ENCODE results near the gene PGGT1B.
A peak's percentile ranks its signal among the peaks of the same experiment; 100 is the strongest.

The PGGT1B gene

DNA sequence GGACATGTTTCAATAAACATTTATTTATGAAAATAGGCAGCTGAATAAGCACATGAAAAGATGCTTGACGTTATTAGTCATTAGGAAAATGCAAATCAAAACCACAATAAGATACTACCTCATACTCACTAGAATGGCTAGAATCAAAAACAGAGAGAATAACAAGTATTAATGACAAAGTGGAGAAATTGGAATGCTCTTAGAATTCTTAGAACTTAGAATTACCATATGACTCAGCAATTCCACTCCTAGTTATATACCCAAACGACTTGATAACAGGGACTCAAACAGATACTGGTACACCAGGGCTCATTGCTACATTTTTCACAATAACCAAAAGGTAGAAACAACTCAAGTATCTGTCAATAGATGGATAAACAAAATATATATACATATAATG, 77.9 kb downstream of the PGGT1B start:
- Histone ChIP-seq H3K79me2 (ENCODE audit: control insufficient read depth, insufficient read depth, low read length, unreplicated experiment) (no peaks in the 10 kb centered on the region), H3K4me1 (ENCODE audit: control insufficient read depth, insufficient read depth, low read length, unreplicated experiment) (no peaks in the 10 kb centered on the region), H3K36me3 (ENCODE audit: insufficient read depth, low read length) (no peaks in the 10 kb centered on the region), H2AFZ (ENCODE audit: low read length, unreplicated experiment) (no peak overlapping the region), H3K27ac (ENCODE audit: low read depth, low read length) (no peak overlapping the region), H3K4me3 (ENCODE audit: low read depth, low read length) (no peak overlapping the region), H3K27me3 (ENCODE audit: insufficient read depth, low read length) (peaks cover 37% of the 10 kb centered on the region)

DNA sequence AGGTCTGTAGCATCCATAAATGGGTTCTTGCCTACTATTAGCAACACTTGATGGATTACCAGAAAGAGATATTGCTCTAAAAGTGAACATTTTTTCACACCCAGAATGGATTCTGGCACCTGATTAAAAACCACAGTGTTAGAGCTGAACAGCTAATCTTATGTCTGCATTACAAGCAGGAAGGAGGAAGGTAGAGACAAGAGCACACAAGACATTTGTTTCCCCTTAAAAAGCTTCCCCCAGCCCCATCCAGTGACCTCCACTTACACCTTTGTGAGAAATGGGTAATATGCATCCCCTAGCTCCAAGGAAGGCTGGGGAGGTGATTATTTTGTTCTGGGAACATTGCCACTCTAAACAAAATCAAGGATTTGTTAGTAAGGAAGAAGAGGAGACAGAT, 80.9 kb downstream of the PGGT1B start:
- Histone ChIP-seq H3K27me3 (ENCODE audit: insufficient read depth, low read length) (peaks cover 66% of the 10 kb centered on the region), H3K36me3 (ENCODE audit: insufficient read depth, low read length) (no peaks in the 10 kb centered on the region), H2AFZ (ENCODE audit: low read length, unreplicated experiment) (no peak overlapping the region), H3K4me3 (ENCODE audit: low read depth, low read length) (no peak overlapping the region), H3K4me1 (ENCODE audit: control insufficient read depth, insufficient read depth, low read length, unreplicated experiment) (no peaks in the 10 kb centered on the region), H3K27ac (ENCODE audit: low read depth, low read length) (no peak overlapping the region), H3K79me2 (ENCODE audit: control insufficient read depth, insufficient read depth, low read length, unreplicated experiment) (no peaks in the 10 kb centered on the region)

DNA sequence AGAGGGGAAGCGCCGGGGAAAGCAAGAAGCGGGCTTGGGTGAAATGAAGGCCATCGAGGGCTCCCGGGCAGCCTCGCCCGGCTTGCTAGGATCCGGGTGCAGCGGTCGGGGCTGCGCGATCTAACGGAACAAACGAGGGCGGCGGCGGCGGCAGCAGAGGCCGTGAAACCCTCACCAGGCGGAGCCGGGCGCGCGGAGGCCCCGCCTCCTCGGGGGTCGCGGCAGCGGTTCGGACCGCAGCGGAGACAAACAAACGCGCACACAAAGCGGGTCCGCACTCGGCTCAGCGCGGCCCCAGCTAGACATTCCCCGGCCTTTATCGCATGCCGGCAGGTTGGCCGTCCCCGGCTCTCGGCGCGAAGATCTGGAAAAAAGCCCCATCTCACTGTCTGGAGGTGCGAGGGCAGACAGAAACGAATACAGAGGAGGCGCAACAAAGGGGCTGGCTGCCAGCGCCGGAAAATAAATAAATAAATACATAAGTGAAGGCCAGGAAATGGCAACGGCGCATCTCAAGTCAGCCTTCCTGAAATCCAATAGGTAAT, 82.4 kb downstream of the PGGT1B start:
- Histone ChIP-seq H3K36me3 (ENCODE audit: insufficient read depth, low read length) (no peaks in the 10 kb centered on the region), H3K79me2 (ENCODE audit: control insufficient read depth, insufficient read depth, low read length, unreplicated experiment) (no peaks in the 10 kb centered on the region), H3K27ac (ENCODE audit: low read depth, low read length) (no peak overlapping the region), H3K27me3 (ENCODE audit: insufficient read depth, low read length) (peaks cover 68% of the 10 kb centered on the region), H3K4me3 (ENCODE audit: low read depth, low read length) (peak overlapping the region; percentile 79), H3K4me1 (ENCODE audit: control insufficient read depth, insufficient read depth, low read length, unreplicated experiment) (no peaks in the 10 kb centered on the region), H2AFZ (ENCODE audit: low read length, unreplicated experiment) (peak overlapping the region; percentile 96)

DNA sequence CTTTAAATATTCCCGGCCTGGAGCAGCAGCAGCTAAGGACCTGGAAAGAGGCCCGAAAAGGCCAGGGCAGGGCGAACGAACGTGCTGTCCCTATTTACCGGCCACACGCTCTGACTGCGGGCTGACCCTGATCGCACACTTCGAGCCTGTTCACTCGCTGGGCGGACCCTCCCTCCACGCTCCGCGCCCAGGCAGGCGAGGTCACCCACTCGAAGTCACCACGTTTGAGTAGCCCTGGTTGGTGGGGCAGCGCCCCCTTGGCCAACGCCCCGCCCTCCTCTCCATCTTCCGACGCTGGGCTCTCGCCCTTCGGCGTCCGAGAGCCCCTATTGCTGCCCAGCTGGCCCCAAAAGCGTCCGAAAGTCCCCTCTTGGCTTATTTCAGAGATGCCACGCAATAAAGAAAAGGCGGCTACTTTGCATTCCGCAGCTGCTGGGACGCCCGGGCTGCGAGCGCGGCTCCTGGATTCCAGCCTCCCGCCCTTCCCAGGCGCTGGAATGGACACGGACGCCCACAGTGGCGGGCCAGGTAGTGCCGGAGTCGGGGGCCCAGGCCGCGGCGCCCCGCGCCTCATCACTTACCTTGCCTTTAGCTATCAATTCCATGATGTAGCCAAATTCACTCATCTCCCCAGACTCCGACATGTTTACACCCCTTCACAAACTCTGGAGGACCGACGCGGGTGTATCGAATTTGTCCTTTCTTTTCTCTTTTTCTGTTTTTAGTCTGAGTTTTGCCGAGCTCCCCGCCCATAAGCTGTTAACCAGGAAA, 83.1 kb downstream of the PGGT1B start:
- H2AFZ ChIP-seq (ENCODE audit: low read length, unreplicated experiment), result peak overlapping the region; percentile 96
- H3K4me1 ChIP-seq (ENCODE audit: control insufficient read depth, insufficient read depth, low read length, unreplicated experiment), result no peaks in the 10 kb centered on the region
- H3K79me2 ChIP-seq (ENCODE audit: control insufficient read depth, insufficient read depth, low read length, unreplicated experiment), result no peaks in the 10 kb centered on the region
- no peaks in the 10 kb centered on the region for H3K36me3 ChIP-seq (ENCODE audit: insufficient read depth, low read length)
- peak overlapping the region; percentile 79 for H3K4me3 ChIP-seq (ENCODE audit: low read depth, low read length)
- H3K27ac ChIP-seq (ENCODE audit: low read depth, low read length), result no peak overlapping the region
- H3K27me3 ChIP-seq (ENCODE audit: insufficient read depth, low read length), result peaks cover 68% of the 10 kb centered on the region

DNA sequence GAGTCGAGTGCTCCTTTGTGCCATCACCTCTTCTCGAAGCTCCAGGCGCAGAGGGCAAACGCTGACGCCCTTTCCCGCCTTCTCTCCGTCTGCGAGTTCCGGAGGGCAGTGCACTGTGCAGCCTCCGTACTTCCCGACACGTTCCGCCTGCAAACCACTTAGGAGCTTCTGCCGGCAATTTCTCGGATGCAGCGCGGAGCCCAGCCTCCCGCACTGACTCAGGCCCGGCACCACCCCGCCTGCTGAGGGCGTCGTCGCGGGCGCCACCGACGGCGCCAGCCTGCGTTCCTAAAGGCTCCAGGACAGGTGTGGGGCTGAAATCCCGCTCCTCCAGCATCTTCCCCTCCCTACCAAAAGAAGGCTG, 83.7 kb downstream of the PGGT1B start:
- no peak overlapping the region for H3K4me3 ChIP-seq (ENCODE audit: low read depth, low read length)

DNA sequence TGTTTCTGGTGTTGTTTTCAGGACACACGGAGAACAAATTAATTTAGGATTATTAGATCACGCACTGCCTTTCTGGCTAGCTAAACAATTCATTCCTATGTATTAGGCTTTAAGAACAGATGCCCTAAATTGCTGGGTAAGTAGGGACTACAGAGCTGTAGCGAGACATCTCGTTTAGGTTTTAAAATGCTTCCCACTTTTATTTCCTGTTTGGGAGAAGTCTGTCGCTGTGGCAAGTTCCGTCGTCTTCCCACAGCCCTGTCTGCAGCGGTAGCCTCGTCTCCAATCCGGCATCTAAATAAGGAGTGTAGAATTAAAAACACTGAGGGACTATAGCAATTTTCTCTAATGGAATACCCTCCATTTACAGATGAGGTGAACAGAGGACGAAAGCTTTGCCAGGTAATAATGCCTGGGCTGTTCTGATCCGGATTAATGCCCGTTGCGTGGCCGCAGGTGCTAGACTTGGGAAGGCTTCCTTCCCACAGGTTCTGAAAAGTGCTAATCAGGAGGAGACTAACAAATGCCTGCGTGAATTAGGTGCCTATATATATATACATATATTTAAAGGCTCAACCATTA, 91.7 kb downstream of the PGGT1B start:
- Histone ChIP-seq H3K27ac (ENCODE audit: low read depth, low read length) (no peak overlapping the region), H3K27me3 (ENCODE audit: insufficient read depth, low read length) (peaks cover 75% of the 10 kb centered on the region), H3K4me3 (ENCODE audit: low read depth, low read length) (peak overlapping the region; percentile 97), H3K36me3 (ENCODE audit: insufficient read depth, low read length) (no peaks in the 10 kb centered on the region), H2AFZ (ENCODE audit: low read length, unreplicated experiment) (peak overlapping the region; percentile 97), H3K4me1 (ENCODE audit: control insufficient read depth, insufficient read depth, low read length, unreplicated experiment) (no peaks in the 10 kb centered on the region), H3K79me2 (ENCODE audit: control insufficient read depth, insufficient read depth, low read length, unreplicated experiment) (no peaks in the 10 kb centered on the region)

More for the DNA sequence above, 83.7 kb downstream of the PGGT1B start:
- no peak overlapping the region for H3K27ac ChIP-seq (ENCODE audit: low read depth, low read length)
- H2AFZ ChIP-seq (ENCODE audit: low read length, unreplicated experiment), result no peak overlapping the region
- no peaks in the 10 kb centered on the region for H3K36me3 ChIP-seq (ENCODE audit: insufficient read depth, low read length)
- H3K79me2 ChIP-seq (ENCODE audit: control insufficient read depth, insufficient read depth, low read length, unreplicated experiment), result no peaks in the 10 kb centered on the region
- H3K27me3 ChIP-seq (ENCODE audit: insufficient read depth, low read length), result peaks cover 73% of the 10 kb centered on the region
- H3K4me1 ChIP-seq (ENCODE audit: control insufficient read depth, insufficient read depth, low read length, unreplicated experiment), result no peaks in the 10 kb centered on the region

DNA sequence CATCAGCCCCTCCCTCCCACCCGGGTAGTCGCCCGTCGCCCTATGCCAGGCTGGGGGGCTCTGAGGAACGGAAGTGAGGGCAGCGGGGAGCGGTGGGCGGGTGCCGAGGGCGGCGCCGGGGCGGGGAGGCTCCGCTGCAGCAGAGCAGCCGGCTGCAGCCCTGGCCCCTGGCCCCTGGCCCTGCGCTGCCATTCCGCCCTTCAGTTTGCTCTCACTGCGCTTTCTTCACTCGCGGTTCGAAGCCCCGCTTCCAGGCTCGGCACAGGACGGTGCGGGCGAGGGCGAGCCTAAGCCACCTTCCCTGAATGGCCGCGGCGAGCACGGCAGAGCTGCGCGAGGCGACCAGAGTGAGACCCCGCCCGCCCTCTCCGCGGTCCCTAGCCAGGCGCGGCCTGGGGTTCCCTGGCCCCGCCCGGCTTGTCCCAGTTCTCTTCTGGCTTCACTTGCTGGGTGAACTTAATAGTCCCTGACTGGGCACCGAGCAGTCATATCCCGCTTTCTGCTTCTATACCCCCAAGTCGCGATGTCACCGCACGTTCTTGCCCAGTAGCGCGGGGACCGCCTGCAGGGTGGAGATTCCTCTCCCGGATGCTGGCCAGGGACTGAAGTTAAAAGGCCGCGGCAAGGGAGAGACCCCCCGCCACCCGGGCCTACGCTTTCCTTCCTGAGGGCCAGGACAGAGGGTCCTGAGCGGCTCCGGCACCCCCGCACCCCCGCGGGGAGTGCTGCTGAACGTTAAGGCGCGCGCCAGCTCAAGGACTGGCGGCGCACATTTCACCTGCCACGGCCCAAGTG, 92.3 kb downstream of the PGGT1B start:
- Histone ChIP-seq H3K27ac (ENCODE audit: low read depth, low read length) (no peak overlapping the region), H3K4me3 (ENCODE audit: low read depth, low read length) (peak overlapping the region; percentile 97), H3K36me3 (ENCODE audit: insufficient read depth, low read length) (no peaks in the 10 kb centered on the region), H3K27me3 (ENCODE audit: insufficient read depth, low read length) (peaks cover 75% of the 10 kb centered on the region), H3K4me1 (ENCODE audit: control insufficient read depth, insufficient read depth, low read length, unreplicated experiment) (no peaks in the 10 kb centered on the region), H3K79me2 (ENCODE audit: control insufficient read depth, insufficient read depth, low read length, unreplicated experiment) (no peaks in the 10 kb centered on the region), H2AFZ (ENCODE audit: low read length, unreplicated experiment) (peak overlapping the region; percentile 97)

DNA sequence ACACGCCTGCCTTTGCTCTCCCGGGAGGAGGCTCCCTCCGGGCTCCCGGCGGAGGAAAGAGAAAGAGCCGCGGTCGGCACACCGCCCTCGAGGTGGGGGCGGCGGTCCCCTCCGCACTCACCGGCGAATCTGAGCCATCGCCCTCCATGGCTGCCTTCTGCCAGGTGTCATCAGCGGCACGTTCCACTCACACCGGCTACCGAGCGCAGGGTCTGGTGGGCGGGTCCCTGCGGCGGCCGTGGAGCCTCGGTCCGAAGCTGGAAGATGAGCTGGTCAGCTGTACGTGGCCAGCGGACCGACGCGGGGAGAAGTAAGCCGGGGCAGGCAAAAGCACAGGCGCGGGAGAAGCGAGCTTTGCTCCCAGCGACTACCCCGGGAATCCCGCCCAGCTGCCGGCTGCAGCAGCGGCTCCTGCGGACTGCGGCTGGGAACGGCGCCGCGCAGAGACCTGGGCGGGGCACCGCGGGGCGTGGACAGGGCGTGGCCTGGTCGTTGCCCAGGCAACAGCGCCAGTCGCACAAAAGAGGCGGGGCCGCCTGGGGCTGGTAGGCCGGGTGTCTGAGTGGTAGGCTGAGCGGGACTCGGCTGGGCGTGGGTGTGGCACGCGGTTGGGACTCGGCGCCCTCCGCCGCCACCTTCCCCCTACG, 93.1 kb downstream of the PGGT1B start, which contains the start of gene TRIM36:
TRIM36 (minus strand) TSS at position 422 of the 647 bp plus-strand sequence; CDS start at position 148, 274 bp downstream.
- no peaks in the 10 kb centered on the region for H3K4me1 ChIP-seq (ENCODE audit: control insufficient read depth, insufficient read depth, low read length, unreplicated experiment)
- peak within 1 kb of the TSS; percentile 97 for H2AFZ ChIP-seq (ENCODE audit: low read length, unreplicated experiment)
- H3K4me3 ChIP-seq (ENCODE audit: low read depth, low read length), result peak within 1 kb of the TSS; percentile 97
- H3K27ac ChIP-seq (ENCODE audit: low read depth, low read length), result peak within 1 kb of the TSS; percentile 8; the same call in 1 of the 2 replicates
- H3K79me2 ChIP-seq (ENCODE audit: control insufficient read depth, insufficient read depth, low read length, unreplicated experiment), result no peaks in the 10 kb centered on the region
- peaks cover 82% of the 10 kb centered on the region for H3K27me3 ChIP-seq (ENCODE audit: insufficient read depth, low read length)
- no peaks in the 10 kb centered on the region for H3K36me3 ChIP-seq (ENCODE audit: insufficient read depth, low read length)

DNA sequence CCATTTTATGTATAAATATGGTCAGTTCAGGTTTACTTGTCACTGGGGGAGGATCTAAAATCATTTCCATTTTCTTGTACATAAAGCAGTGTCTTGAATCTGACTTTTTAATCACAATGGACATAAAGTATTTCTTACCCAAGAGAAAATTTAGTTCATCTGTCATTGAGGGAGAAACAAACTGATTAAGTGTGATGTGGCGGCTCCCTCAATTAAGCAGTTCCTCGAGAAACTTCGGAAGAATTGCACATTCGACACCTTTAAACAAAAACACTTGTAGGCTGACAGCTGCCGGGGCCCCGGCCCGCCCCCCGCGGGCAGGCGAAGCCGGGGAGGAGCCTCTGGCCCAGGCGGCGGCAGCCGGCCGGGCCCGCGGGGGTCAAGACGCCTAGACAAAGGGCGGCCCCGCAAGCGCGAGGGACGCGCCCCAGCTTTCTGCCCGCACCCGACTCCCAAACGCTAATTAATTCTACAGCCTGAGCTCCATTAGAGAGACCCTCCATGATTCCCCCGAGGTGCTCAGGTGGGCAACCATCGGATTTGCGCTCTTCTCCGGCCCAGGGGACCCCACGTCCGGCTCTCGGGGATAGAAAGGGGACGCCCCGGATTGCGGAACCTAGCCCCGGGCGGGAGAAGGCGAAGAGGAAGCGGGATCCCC, 93.7 kb downstream of the PGGT1B start:
- peak overlapping the region; percentile 97 for H2AFZ ChIP-seq (ENCODE audit: low read length, unreplicated experiment)
- no peaks in the 10 kb centered on the region for H3K79me2 ChIP-seq (ENCODE audit: control insufficient read depth, insufficient read depth, low read length, unreplicated experiment)
- no peaks in the 10 kb centered on the region for H3K4me1 ChIP-seq (ENCODE audit: control insufficient read depth, insufficient read depth, low read length, unreplicated experiment)
- H3K4me3 ChIP-seq (ENCODE audit: low read depth, low read length), result peak overlapping the region; percentile 97
- H3K36me3 ChIP-seq (ENCODE audit: insufficient read depth, low read length), result no peaks in the 10 kb centered on the region
- H3K27me3 ChIP-seq (ENCODE audit: insufficient read depth, low read length), result peaks cover 79% of the 10 kb centered on the region
- peak overlapping the region; percentile 8; the same call in 1 of the 2 replicates for H3K27ac ChIP-seq (ENCODE audit: low read depth, low read length)
